HG03558 (cell line): Measurements from ENCODE around the gene CDK6.

Experiments
- ATAC-seq: cut with Tn5 transposase; IDR thresholded peaks from one replicate; pipeline ENCODE4 v1.9.1; 2021; ENCODE audit warnings: moderate number of reproducible peaks; ENCODE audit not compliant: unreplicated experiment; ENCODE audit errors: extremely low read depth

CDK6 gene

DNA sequence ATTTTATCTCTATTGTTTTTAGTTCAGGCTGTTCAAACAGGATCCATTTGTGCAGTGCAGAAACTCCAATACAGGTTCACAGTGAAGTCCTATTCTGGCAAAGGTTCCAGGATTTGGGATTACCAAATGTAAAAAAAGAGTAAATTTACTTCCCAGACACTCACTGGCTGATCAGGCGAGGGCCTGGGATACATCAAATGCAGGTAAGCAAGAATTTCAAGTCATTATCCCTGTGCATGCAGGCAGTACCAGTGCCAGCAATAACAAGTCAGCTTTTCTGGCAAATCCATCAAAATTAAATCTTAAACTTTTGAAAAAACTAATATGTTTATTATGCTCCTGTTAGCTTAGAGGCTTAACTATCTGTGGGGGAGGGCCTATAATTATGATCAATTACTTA, 6.3 kb downstream of the CDK6 start:
- no peak for ATAC-seq

- ATAC-seq = no peak
Measured at GRCh38 chr7:92827464-92828120, 8.8 kb downstream of the CDK6 start.

GRCh38 chr7:92826258-92826938, 10.0 kb downstream of the CDK6 start:
- no peak for ATAC-seq

DNA sequence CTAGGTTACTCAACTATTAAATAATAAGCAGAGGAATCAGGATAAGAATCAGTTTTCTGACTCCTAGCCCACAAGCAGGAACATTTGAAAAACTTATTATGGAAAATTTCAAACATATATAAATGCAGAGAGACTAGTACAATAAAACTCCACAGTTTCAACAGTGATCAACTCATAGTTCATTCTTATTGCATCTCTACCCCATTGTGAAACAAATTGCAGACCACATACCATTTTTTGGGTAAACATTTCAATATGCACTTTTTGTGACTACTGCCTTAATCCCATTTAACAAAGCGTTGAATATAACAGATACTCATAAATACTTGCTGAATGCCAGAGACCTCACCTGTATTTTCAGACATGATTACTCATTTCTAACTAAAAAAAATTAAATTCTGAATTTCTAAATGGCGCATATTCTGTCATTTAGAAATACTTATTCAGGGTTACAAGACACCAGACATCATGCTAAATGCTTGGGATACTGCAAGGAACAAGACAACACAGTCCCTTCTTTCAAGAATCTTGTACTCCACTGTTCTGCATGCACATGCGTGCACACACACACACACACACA, 11.4 kb downstream of the CDK6 start:
- no peak for ATAC-seq

DNA sequence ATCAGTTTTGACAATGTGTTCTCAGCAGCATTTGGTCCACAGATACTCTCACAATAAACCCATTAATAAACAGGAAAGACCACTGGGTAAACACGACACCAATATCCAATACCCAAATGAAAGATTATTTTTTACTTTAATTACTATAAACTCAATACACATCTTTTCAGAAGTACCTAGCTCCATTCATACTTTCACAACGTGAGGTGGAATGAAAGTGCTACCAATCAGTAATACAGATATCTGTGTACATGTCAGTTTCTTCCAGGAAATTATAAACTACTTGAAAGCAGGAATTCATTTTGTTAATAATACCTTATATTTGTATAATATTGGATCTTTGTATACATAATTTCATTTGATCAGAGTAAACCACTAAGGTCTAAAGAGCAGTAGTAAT, 11.9 kb downstream of the CDK6 start:
- ATAC-seq = no peak

DNA sequence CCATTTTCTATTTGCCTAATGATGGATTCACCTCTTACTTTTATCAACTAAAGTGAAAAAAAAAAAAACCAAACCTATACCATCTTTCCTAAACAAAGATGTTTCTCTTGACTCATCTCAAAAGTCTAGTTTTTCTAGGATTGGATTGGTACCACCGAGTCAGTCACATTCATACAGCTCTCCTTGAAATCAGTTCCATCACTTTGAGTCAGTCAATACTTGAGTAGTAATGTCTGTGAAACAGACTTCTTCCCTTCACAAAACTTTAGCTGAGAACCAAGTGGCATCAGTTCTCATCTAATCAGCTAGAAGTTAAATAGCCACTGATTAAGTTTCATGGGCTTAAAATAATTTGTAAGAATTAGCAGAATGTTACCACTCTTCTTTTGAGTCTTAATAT, 13.3 kb downstream of the CDK6 start:
- no peak for ATAC-seq

GRCh38 chr7:92820191-92820590, 16.2 kb downstream of the CDK6 start:
- no peak for ATAC-seq

DNA sequence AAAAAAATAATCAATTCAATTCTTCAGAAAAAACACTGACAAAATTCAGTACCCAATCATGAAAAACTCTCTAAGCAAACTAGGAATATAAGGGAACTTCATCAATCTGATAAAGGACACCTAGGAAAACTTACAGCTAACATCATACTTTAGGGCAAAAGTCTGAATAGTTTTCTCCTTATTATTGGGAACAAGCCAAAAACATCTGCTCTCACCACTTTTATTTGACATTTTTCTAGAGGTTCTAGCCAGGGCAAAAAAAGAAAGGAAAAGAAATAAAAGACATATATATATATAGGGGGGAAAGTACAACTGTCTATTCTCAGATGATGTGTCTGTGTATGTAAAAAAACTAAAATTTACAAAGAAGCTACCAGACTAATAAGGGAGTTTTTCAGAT, 19.0 kb downstream of the CDK6 start:
- ATAC-seq = no peak

DNA sequence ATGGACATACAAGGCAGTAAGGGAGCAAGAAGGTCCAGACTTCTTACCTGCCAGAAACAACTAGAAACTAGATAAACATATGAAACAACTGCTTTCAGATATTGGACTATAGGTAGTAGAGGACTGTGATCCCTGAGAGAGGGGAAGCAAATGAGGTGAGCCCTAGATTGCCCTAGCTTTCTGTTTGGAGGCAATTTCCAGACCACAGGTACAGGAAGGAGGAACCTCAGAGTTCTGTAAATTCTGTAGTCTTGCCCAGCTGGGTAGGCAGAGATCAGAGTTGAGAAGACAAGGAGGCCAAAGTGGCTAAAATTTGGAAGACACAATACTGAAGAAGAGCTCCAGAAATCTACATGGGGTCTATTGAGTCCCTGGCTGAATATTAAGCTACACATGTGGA, 21.0 kb downstream of the CDK6 start:
- ATAC-seq = no peak

DNA sequence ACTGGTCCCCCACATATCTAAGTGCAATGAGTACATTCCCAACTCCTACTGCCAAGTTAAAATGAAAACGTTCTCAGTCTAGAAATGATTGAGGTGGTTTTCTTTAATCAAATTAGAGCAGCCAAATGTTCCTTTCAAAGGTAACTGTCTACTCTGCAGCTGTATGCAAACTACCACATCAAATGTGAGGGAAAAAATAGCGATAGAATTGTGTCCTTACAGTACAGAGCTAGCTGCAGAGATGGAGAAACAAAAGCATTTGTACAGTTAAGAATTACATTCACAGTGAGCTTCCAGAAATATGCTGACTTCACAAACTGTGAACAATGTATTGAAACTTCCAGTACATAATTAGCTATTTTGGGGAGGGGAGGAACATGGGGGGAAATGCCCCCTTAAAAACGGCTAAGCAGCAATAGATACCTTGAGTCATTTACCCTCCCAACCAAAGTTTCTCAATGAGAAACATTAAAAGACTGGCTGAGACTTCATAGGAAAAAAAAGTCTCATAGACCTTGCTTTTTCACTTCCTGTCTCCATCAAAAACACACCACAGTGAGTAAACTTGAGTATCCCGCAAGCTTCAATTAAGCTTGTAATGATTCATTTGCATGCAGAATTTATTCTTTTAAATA, 22.9 kb downstream of the CDK6 start:
- peak; percentile 51 for ATAC-seq

GRCh38 chr7:92811158-92811557, 25.2 kb downstream of the CDK6 start:
- ATAC-seq = no peak

- peak; percentile 58 for ATAC-seq
Measured at GRCh38 chr7:92809760-92810573, 26.4 kb downstream of the CDK6 start.

DNA sequence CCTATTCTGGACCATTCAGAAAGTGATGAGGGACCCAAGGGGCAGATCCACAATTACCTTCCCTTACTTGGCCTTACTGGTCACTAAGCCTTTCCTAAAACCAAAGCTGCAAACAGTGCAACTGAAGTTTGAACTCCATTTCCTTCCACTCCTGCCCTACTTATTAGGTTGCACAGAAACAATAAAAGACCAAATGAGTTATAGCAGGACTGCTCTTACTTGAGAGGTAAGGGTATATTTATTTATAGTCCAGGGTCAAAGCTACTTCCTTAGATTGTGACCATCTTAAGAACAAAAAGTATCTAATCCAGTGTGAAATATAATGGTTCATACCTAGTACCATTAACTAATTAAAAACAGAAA, 27.0 kb downstream of the CDK6 start:
- ATAC-seq = no peak

DNA sequence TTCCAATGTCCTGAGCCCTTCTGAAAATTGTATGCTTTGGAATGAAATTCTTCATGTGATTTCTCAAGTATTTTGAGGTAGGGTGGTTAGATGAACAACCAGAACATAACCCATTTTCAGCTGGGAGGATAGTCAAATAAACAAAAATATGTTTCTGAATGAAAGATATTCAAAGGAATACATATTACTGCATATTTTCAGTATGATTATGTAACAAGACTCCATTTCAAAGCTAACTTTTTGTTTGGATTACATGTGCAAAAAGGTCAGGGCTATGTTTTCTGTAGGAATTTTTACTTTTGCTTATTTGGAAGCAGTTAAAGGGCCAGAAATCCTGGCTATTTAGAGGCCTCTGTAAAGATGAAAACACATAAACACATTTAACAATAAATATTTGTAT, 27.7 kb downstream of the CDK6 start:
- ATAC-seq = no peak

DNA sequence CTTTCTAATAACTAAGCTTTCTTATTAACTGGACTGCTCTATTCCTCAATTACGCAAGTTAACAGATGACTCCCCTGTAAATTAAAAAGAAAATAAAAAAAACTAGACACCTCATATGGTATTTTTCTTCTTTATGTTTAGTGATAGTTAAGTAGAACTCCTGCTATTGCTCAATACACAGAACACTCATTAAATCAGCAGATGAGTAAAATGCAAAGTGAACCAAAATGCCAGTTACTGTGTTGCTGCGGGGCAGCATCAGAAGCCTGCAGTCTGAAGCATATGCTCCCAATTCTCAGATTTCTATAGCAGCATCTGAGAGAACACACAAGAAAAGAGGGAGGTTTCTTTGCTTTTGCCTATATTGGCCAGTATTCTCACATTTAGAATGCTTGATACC, 28.4 kb downstream of the CDK6 start:
- no peak for ATAC-seq

DNA sequence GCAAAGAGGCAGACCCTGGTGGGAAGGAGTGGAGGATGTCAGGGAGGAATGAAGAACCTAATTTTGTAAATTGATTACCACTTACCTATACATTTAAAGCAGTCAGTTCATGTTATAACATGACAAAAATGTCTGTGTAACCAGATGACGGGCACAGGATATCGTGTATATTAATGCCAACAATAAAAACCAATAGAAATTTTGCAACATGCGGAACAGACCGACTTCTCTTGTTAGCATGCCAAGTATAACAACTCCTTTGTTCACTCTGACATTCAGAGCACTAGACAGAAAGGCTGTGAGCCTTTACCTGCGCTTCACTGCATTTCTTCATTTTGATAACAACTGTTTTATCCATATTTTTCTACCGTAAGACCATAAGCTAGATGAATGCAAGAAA, 29.9 kb downstream of the CDK6 start:
- no peak for ATAC-seq

DNA sequence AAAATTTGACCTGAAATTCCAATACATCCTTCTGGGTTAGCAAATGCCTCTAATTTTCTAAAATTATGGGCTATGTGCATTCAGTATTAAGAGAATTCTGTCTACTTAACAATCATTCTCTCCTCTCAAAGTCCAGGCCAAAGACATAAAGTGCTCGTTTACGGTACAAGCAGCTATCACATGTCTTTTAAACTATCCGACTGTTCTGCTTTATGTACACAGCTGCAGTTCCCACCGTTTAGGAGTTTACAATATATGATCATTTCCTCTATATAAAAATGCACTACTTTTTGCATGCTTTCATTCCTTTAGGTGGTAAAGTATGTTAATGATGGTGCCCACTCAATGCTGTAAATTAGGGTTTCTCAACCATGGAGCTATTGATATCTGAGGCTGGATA, 34.0 kb downstream of the CDK6 start:
- no peak for ATAC-seq

GRCh38 chr7:92799446-92800211, 36.7 kb downstream of the CDK6 start:
- no peak for ATAC-seq

- no peak for ATAC-seq
Measured at GRCh38 chr7:92798517-92799249, 37.7 kb downstream of the CDK6 start.
